AG09309 (cell line): ENCODE results near the gene ARL5C.

Source experiments
- DNase-seq: peaks from one replicate; pipeline ENCODE4 v3.0.0-alpha.2; 2010; ENCODE audit warnings: low read depth
- H3K4me3 ChIP-seq: 2 replicates; pipeline ENCODE4 v1.5.1; 2011; ENCODE audit warnings: mild to moderate bottlenecking, low read depth, low read length, moderate library complexity; ENCODE audit not compliant: control insufficient read depth
- CTCF ChIP-seq: IDR thresholded peaks from 2 replicates; pipeline ENCODE4 v1.5.1; 2011; ENCODE audit warnings: mild to moderate bottlenecking, low read depth, low read length, inconsistent platforms; ENCODE audit not compliant: insufficient read depth, control insufficient read depth; ENCODE audit errors: missing control alignments

The ARL5C gene

GRCh38 chr17:39113871-39114270, 52.1 kb downstream of the ARL5C start:
- no peak overlapping the region for H3K4me3 ChIP-seq
- TF ChIP-seq CTCF, result no peak
- no peak for DNase-seq

GRCh38 chr17:39110435-39111136, 55.4 kb downstream of the ARL5C start:
- H3K4me3 ChIP-seq, result no peak overlapping the region
- no peak for DNase-seq
- TF ChIP-seq CTCF, result no peak

DNA sequence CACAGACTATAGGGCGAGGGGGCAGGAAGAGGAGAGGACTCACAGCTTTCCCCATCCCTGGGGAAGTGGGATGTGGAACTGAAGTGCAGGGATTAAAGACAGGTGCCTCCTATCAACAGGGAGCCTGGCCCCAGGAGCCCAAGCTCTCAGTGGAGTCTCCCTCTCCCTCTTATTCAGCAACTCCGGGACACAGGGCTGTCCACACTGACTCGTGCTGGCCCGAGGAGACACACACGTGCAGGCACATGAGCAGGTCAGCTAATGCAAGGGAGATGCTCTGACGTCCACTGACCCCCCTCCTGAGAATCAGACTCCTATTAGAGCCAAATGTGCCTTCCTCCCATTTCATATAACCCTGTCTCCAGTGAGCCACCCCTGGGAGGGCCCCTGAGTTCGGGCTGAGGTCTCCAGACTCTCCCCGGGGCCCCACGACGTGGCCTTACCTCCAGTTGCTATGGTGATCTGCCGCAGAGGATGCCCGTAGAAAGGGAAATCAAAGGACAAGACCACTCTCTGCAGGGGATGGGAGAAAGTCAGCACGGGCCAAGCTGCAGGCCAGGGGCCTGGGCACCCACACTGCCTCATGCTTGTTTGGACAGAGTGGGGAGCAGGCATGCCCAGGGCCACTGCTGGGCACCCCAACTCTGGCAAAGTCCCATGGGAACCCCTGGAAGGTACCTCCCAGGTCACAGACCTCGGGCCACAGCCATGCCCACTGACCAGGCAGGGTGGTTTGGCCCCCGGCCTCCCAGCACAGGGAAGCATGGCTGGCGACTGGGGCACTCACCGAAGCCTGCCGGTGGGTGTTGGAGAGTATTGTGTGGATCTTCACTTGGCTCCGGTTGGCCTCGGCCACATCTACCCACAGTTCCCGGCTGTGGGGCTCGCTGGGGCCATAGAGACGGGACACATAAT, 57.2 kb downstream of the ARL5C start:
- no peak for TF ChIP-seq CTCF
- H3K4me3 ChIP-seq, result no peak overlapping the region
- DNase-seq, result no peak

GRCh38 chr17:39107973-39108372, 58.0 kb downstream of the ARL5C start:
- DNase-seq, result no peak
- H3K4me3 ChIP-seq, result no peak overlapping the region
- TF ChIP-seq CTCF, result no peak

DNA sequence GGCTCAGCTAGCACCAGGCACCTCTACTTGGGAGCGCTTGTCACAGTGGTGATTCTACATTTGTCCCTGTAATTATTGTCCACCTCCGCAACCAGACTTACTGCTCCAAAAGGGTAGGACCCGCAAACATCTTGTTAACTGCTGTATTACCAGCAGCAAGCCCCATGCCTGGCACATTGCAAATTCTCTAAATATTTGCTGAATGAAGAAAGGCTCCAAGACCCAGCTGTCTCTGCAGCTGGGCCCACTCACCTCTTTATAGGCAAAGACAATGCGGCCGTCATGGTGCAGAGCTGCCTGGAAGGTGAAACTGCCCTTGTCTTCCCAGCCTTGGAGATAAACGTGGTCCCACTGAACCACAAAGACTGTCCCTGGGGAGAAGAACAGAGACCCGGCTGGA, 58.8 kb downstream of the ARL5C start:
- no peak overlapping the region for H3K4me3 ChIP-seq
- no peak for DNase-seq
- TF ChIP-seq CTCF, result no peak
